NCI-H1092 (cell line): ENCODE results near the gene DNAJB7.
"Not testable (repeated sequence)": the region's sequence is repeated elsewhere in the genome, so short reads cannot be mapped to it uniquely, and the experiment has no call there.

Experiments used
- DNase-seq: peaks from one replicate; lab custom pipeline; 2025; lab: John Stamatoyannopoulos, UW

DNAJB7 gene

GRCh38 chr22:40844951-40845350 lies 17.0 kb downstream of the DNAJB7 start:
- no peak for DNase-seq

- DNase-seq, result no peak
Observed at GRCh38 chr22:40838486-40838885, 23.4 kb downstream of the DNAJB7 start.

- DNase-seq, result no peak
Observed at GRCh38 chr22:40834619-40835018, 27.3 kb downstream of the DNAJB7 start.

GRCh38 chr22:40829131-40829530 lies 32.8 kb downstream of the DNAJB7 start:
- DNase-seq, result no peak

- DNase-seq, result no peak
Observed at GRCh38 chr22:40826984-40827741, 34.8 kb downstream of the DNAJB7 start.

GRCh38 chr22:40826292-40826691 lies 35.6 kb downstream of the DNAJB7 start:
- not testable (repeated sequence) for DNase-seq

- no peak for DNase-seq
Observed at GRCh38 chr22:40823426-40823825, 38.5 kb downstream of the DNAJB7 start.

GRCh38 chr22:40819599-40820140 lies 42.2 kb downstream of the DNAJB7 start:
- no peak for DNase-seq

GRCh38 chr22:40818747-40819598 lies 42.9 kb downstream of the DNAJB7 start, which contains the start of gene SLC25A17:
SLC25A17 (minus strand) TSS chr22:40819346; CDS start chr22:40819248, 98 bp downstream.
- DNase-seq, result peak; percentile 74

GRCh38 chr22:40818192-40818746 lies 43.6 kb downstream of the DNAJB7 start:
- no peak for DNase-seq

GRCh38 chr22:40817737-40818136 lies 44.2 kb downstream of the DNAJB7 start:
- DNase-seq, result no peak

- DNase-seq, result no peak
Observed at GRCh38 chr22:40813912-40814315, 48.0 kb downstream of the DNAJB7 start.
